HepG2 (cell line): Measurements from ENCODE around the gene ACRBP. TPM values are rescaled to one million over a fixed set of nuclear protein-coding genes. Genes with fewer than 3 reads are reported as not detected.

Experiments used
- ARNTL ChIP-seq: sonication (generic); formaldehyde crosslinking; IDR thresholded peaks from 2 replicates; pipeline ENCODE4 v1.4.0; 2020; ENCODE audit warnings: mild to moderate bottlenecking, missing genetic modification reagents
- CREBL2 ChIP-seq: sonication (generic); formaldehyde crosslinking; IDR thresholded peaks from 2 replicates; pipeline ENCODE4 v1.8.1; 2023; ENCODE audit warnings: missing genetic modification reagents, mild to moderate bottlenecking, borderline replicate concordance
- HOXA3 ChIP-seq: sonication (generic); formaldehyde crosslinking; IDR thresholded peaks from 2 replicates; pipeline ENCODE4 v1.5.0; 2020; ENCODE audit warnings: missing genetic modification reagents
- KAT2B ChIP-seq: fragments of 150-350 bp; IDR thresholded peaks from 2 replicates; pipeline ENCODE4 v1.6.1; 2014; ENCODE audit warnings: low read depth, low read length, borderline replicate concordance
- NCOA2 ChIP-seq: sonication (generic); formaldehyde crosslinking; IDR thresholded peaks from 2 replicates; pipeline ENCODE4 v1.8.0; 2022; ENCODE audit warnings: inconsistent platforms
- NFIC ChIP-seq: IDR thresholded peaks from 2 replicates; pipeline ENCODE4 v1.6.1; 2012; ENCODE audit warnings: mild to moderate bottlenecking, low read length, inconsistent platforms
- PAX8 ChIP-seq: sonication (generic); formaldehyde crosslinking; IDR thresholded peaks from 2 replicates; pipeline ENCODE4 v1.8.0; 2022; ENCODE audit warnings: mild to moderate bottlenecking, missing genetic modification reagents, borderline replicate concordance
- RNF2 ChIP-seq: fragments of 450-650 bp; conservative IDR thresholded peaks from 2 replicates; pipeline ENCODE4 v1.6.1; 2016; ENCODE audit warnings: low read depth
- STAT6 ChIP-seq: sonication (generic); formaldehyde crosslinking; IDR thresholded peaks from 2 replicates; pipeline ENCODE4 v1.4.0; 2020; ENCODE audit warnings: missing genetic modification reagents, mild to moderate bottlenecking, borderline replicate concordance
- ZBTB26 ChIP-seq: IDR thresholded peaks from 2 replicates; pipeline ENCODE4 v1.6.1; 2016; ENCODE audit warnings: missing compliant biosample characterization, missing genetic modification reagents, borderline replicate concordance
- ZBTB33 ChIP-seq: sonication (generic); formaldehyde crosslinking; IDR thresholded peaks from 2 replicates; pipeline ENCODE4 v1.4.0; 2020; ENCODE audit warnings: missing genetic modification reagents
- ZNF607 ChIP-seq: sonication (generic); formaldehyde crosslinking; IDR thresholded peaks from 2 replicates; pipeline ENCODE4 v1.5.1; 2020; ENCODE audit warnings: missing genetic modification reagents, mild to moderate bottlenecking, borderline replicate concordance
- ZNF670 ChIP-seq: sonication (generic); formaldehyde crosslinking; IDR thresholded peaks from 2 replicates; pipeline ENCODE4 v1.8.0; 2022; ENCODE audit warnings: mild to moderate bottlenecking, missing genetic modification reagents, borderline replicate concordance
- ZNF816 ChIP-seq: sonication (generic); formaldehyde crosslinking; IDR thresholded peaks from 2 replicates; pipeline ENCODE4 v1.8.0; 2022; ENCODE audit warnings: missing genetic modification reagents, mild to moderate bottlenecking, borderline replicate concordance
- polyA plus RNA-seq, 8 experiments: library from polyadenylated mRNA; depleted of rRNA in 3 of 8; stranded (reverse) in 7 of 8; unstranded in 1 of 8; fragments of >200 nt; fragmentation: Illumina TruSeq in 4 of 8; extraction: Trizol in 4 of 8; gene quantifications; 2 replicates each; pipeline versions ENCODE4 v1.2.1 to v1.2.3, GENCODE V29; 2011 to 2016; ENCODE audit warnings: low read depth in 4 of 8, missing spikeins in 1 of 8, mixed read lengths in 1 of 8; ENCODE audit not compliant: insufficient read depth in 1 of 8
- total RNA-seq, 5 experiments: library from RNA; depleted of rRNA; stranded (reverse); fragments of >200 nt; fragmentation: Illumina TruSeq; extraction: Trizol; gene quantifications; 2 replicates each; pipeline ENCODE4 v1.2.3, GENCODE V29; 2016; ENCODE audit warnings: low read depth in 1 of 5

ACRBP gene
- total and polyA plus RNA-seq, 2 of the 13 experiments (the other 11 are each of a cell fraction or from before 2014, with no cell fraction given) = 0.46 TPM; not detected in 1

GRCh38 chr12:6605421-6606330, 41.6 kb downstream of the ACRBP start (continued):
- TF ChIP-seq CREBL2 (CRISPR knock-in tag) (no peak), HOXA3 (peak; percentile 33; the same call in 1 of the 2 replicates), ZNF670 (CRISPR knock-in tag) (0 out of 2 replicates have a peak, but pooled peaks have one; percentile 52), STAT6 (CRISPR knock-in tag) (no peak), KAT2B (no peak), ZNF607 (no peak), PAX8 (CRISPR knock-in tag) (no peak), ZBTB26 (CRISPR knock-in tag) (no peak), ZBTB33 (no peak), ZNF816 (0 out of 2 replicates have a peak, but pooled peaks have one; percentile 56), NCOA2 (CRISPR knock-in tag) (no peak), RNF2 (no peak), NFIC (no peak), ARNTL (CRISPR knock-in tag) (0 out of 2 replicates have a peak, but pooled peaks have one; percentile 42)
